ENCODE measurements around the gene NEK6.

DNA sequence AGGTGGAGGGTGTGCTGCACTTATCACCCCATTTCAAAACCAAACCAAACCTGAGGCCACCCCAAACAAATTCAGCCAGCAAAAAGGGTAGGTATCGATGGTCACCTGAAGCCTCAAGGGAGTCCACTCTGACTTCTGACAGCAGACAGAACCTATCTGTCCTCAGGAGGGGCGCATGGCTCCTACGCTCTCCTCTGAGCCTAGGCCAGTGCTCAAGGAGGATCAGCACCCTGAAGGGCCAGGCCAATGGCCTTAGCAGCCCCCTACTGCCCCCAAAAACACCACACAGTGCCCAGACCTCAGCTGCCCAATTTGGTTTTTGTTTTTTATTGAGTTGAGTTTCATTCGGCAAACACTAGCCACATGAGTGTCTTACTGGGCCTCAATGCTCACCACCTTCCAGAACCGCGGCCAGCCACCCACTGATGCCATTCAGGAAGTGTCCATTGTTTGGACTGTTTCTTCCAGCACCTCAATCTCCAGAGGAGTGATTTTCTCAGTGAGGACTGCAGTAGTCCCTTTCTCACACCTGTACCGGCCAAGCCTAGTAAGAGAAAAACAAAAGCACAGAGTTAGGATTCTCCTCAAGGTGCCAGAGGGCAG lies 95.5 kb downstream of the NEK6 start:
- TF ChIP-seq POLR2A (IDR thresholded peaks at IDR 0.05), result no peak
- TF ChIP-seq, protein P1, sequence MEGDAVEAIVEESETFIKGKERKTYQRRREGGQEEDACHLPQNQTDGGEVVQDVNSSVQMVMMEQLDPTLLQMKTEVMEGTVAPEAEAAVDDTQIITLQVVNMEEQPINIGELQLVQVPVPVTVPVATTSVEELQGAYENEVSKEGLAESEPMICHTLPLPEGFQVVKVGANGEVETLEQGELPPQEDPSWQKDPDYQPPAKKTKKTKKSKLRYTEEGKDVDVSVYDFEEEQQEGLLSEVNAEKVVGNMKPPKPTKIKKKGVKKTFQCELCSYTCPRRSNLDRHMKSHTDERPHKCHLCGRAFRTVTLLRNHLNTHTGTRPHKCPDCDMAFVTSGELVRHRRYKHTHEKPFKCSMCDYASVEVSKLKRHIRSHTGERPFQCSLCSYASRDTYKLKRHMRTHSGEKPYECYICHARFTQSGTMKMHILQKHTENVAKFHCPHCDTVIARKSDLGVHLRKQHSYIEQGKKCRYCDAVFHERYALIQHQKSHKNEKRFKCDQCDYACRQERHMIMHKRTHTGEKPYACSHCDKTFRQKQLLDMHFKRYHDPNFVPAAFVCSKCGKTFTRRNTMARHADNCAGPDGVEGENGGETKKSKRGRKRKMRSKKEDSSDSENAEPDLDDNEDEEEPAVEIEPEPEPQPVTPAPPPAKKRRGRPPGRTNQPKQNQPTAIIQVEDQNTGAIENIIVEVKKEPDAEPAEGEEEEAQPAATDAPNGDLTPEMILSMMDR (IDR thresholded peaks at IDR 0.05), result no peak

Measured in esophagus squamous epithelium (tissue), 4 donors.